H1 (cell line): ENCODE data around the gene SPAG8. TPM values are rescaled to one million over a fixed set of nuclear protein-coding genes. Genes with fewer than 3 reads are reported as not detected.

Experiments
- CTCF ChIA-PET: fragments of 300-600 bp; sonication (Branson Sonifier 250); formaldehyde crosslinking; loops from one replicate; lab custom pipeline; 2021; ENCODE audit not compliant: partially characterized antibody; lab: Charles Lee
- POLR2A ChIA-PET: fragments of 300-600 bp; sonication (Branson Sonifier 250); formaldehyde crosslinking; loops from one replicate; lab custom pipeline; 2021; ENCODE audit warnings: inconsistent platforms; ENCODE audit not compliant: partially characterized antibody; lab: Charles Lee
- DNase-seq, 2 experiments: peaks; one replicate each; pipeline versions ENCODE4 v3.0.0 to v3.0.0-alpha.2; 2010 to 2022; ENCODE audit warnings: low spot score in 2 of 2, low read depth in 1 of 2, mixed read lengths in 1 of 2
- FAIRE-seq: peaks from 2 replicates; lab custom pipeline; 2011; peaks lifted over from hg19 to GRCh38; lab: Jason Lieb, UNC
- H2AFZ ChIP-seq: 2 replicates; pipeline ENCODE4 v1.8.1; 2012; ENCODE audit warnings: low read length, inconsistent platforms
- H2AK5ac ChIP-seq: 2 replicates; pipeline ENCODE4 v1.6.1; 2013; ENCODE audit warnings: low read depth, low read length
- H2BK120ac ChIP-seq: replicated peaks from 2 replicates; pipeline ENCODE3; 2013; ENCODE audit warnings: low read depth, low read length, inconsistent platforms
- H2BK12ac ChIP-seq: 2 replicates; pipeline ENCODE4 v1.6.1; 2013; ENCODE audit warnings: low read depth, low read length
- H2BK15ac ChIP-seq: 2 replicates; pipeline ENCODE4 v1.6.1; 2013; ENCODE audit warnings: low read length
- H2BK20ac ChIP-seq: 2 replicates; pipeline ENCODE4 v1.6.1; 2013; ENCODE audit warnings: low read length
- H2BK5ac ChIP-seq: 2 replicates; pipeline ENCODE4 v1.6.1; 2013; ENCODE audit warnings: low read depth, low read length
- H3K14ac ChIP-seq: 2 replicates; pipeline ENCODE4 v1.6.1; 2013; ENCODE audit warnings: inconsistent platforms; ENCODE audit not compliant: insufficient read length
- H3K18ac ChIP-seq: 2 replicates; pipeline ENCODE4 v1.6.1; 2013; ENCODE audit warnings: low read length; ENCODE audit errors: extremely low read depth
- H3K23ac ChIP-seq: 2 replicates; pipeline ENCODE4 v1.6.1; 2013; ENCODE audit warnings: inconsistent platforms; ENCODE audit not compliant: insufficient read length
- H3K23me2 ChIP-seq: 2 replicates; pipeline ENCODE4 v1.6.1; 2013; ENCODE audit warnings: low read depth, low read length
- H3K27ac ChIP-seq: 2 replicates; pipeline ENCODE4 v1.6.1; 2011; ENCODE audit warnings: low read depth, low read length, inconsistent platforms
- H3K27me3 ChIP-seq, 4 experiments: replicated peaks in 1 of 4; 1 replicate in 1 of 4; 2 replicates in 3 of 4; pipeline versions ENCODE4 v1.6.1 to v1.8.1; 2011 to 2013; ENCODE audit warnings: low read length in 3 of 4, mild to moderate bottlenecking in 3 of 4, inconsistent platforms in 2 of 4, mixed read lengths in 2 of 4, moderate library complexity in 1 of 4; ENCODE audit not compliant: control insufficient read depth in 3 of 4, insufficient read depth in 3 of 4; ENCODE audit errors: extremely low read depth in 1 of 4
- H3K36me3 ChIP-seq, 4 experiments: 2 replicates each; pipeline versions ENCODE4 v1.6.1 to v1.8.1; 2011 to 2013; ENCODE audit warnings: mild to moderate bottlenecking in 4 of 4, low read length in 3 of 4, moderate library complexity in 2 of 4, control low read depth in 1 of 4, inconsistent platforms in 1 of 4; ENCODE audit not compliant: insufficient read depth in 4 of 4, control insufficient read depth in 2 of 4
- H3K4ac ChIP-seq: replicated peaks from 2 replicates; pipeline ENCODE3; 2013; ENCODE audit warnings: low read length, low read depth, mixed read lengths, inconsistent platforms; ENCODE audit not compliant: insufficient read length
- H3K4me1 ChIP-seq, 4 experiments: replicated peaks in 1 of 4; 1 replicate in 1 of 4; 2 replicates in 3 of 4; pipeline versions ENCODE4 v1.6.1 to v1.8.1; 2011 to 2013; ENCODE audit warnings: low read length in 3 of 4, inconsistent platforms in 2 of 4, mixed read lengths in 1 of 4; ENCODE audit not compliant: insufficient read depth in 4 of 4, control insufficient read depth in 3 of 4
- H3K4me2 ChIP-seq, 2 experiments: 2 replicates each; pipeline versions ENCODE4 v1.6.1 to v1.8.1; 2011 to 2013; ENCODE audit warnings: low read depth in 2 of 2, low read length in 2 of 2, control low read depth in 1 of 2, inconsistent platforms in 1 of 2, mild to moderate bottlenecking in 1 of 2; ENCODE audit not compliant: insufficient read depth in 1 of 2
- H3K4me3 ChIP-seq, 4 experiments: fragments of 200-600, 300-600 bp in 1 of 4; sonication (generic), shearing (Covaris generic), sonication (Bioruptor Twin) in 1 of 4; 2 replicates each; pipeline versions ENCODE4 v1.5.1 to v1.8.1; 2011 to 2016; ENCODE audit warnings: low read length in 4 of 4, low read depth in 3 of 4, control low read depth in 2 of 4, inconsistent platforms in 2 of 4, mild to moderate bottlenecking in 2 of 4, mixed read lengths in 1 of 4, moderate library complexity in 1 of 4; ENCODE audit not compliant: insufficient read depth in 2 of 4; ENCODE audit errors: extremely low read depth in 1 of 4
- H3K56ac ChIP-seq: replicated peaks from 2 replicates; pipeline ENCODE3; 2013; ENCODE audit warnings: low read depth, mild to moderate bottlenecking, mixed read lengths, low read length, inconsistent platforms; ENCODE audit not compliant: insufficient read length
- H3K79me1 ChIP-seq: 2 replicates; pipeline ENCODE4 v1.6.1; 2013; ENCODE audit warnings: low read depth, low read length, control low read depth
- H3K79me2 ChIP-seq, 2 experiments: 2 replicates each; pipeline versions ENCODE4 v1.6.1 to v1.8.1; 2012 to 2013; ENCODE audit warnings: low read length in 2 of 2, mild to moderate bottlenecking in 2 of 2, inconsistent platforms in 1 of 2; ENCODE audit not compliant: insufficient read depth in 2 of 2, control insufficient read depth in 1 of 2
- H3K9ac ChIP-seq, 4 experiments: replicated peaks in 1 of 4; 1 replicate in 1 of 4; 2 replicates in 3 of 4; pipeline versions ENCODE4 v1.6.1 to v1.8.1; 2011 to 2013; ENCODE audit warnings: low read depth in 3 of 4, low read length in 3 of 4, control low read depth in 2 of 4, mild to moderate bottlenecking in 2 of 4, moderate library complexity in 2 of 4, inconsistent platforms in 1 of 4; ENCODE audit errors: extremely low read depth in 1 of 4
- H3K9me3 ChIP-seq, 2 experiments: 2 replicates each; pipeline versions ENCODE4 v1.6.1 to v1.8.1; 2012 to 2013; ENCODE audit warnings: mild to moderate bottlenecking in 2 of 2, moderate library complexity in 2 of 2, control low read depth in 1 of 2, inconsistent platforms in 1 of 2, low read depth in 1 of 2, low read length in 1 of 2, mixed read lengths in 1 of 2; ENCODE audit not compliant: insufficient read depth in 2 of 2
- H4K20me1 ChIP-seq, 2 experiments: replicated peaks in 1 of 2; 2 replicates each; pipeline versions ENCODE3 to v1.8.1; 2011 to 2013; ENCODE audit warnings: inconsistent platforms in 2 of 2, low read length in 2 of 2, mild to moderate bottlenecking in 1 of 2; ENCODE audit not compliant: insufficient read depth in 2 of 2, control insufficient read depth in 1 of 2
- H4K5ac ChIP-seq: 2 replicates; pipeline ENCODE4 v1.6.1; 2013; ENCODE audit warnings: low read length, low read depth, mixed read lengths, inconsistent platforms; ENCODE audit not compliant: insufficient read length
- H4K8ac ChIP-seq: 2 replicates; pipeline ENCODE4 v1.8.0; 2013; ENCODE audit warnings: mild to moderate bottlenecking, moderate library complexity, low read length, inconsistent platforms; ENCODE audit not compliant: insufficient read depth; ENCODE audit errors: extremely low read depth
- H4K91ac ChIP-seq: replicated peaks from 2 replicates; pipeline ENCODE3; 2013; ENCODE audit warnings: low read length, mixed read lengths, inconsistent platforms; ENCODE audit not compliant: insufficient read length
- ASH2L ChIP-seq: fragments of 200-600, 300-600 bp; sonication (generic); IDR thresholded peaks from one replicate; pipeline ENCODE4 v1.7.1; 2017; ENCODE audit warnings: low read length
- CHD2 ChIP-seq: IDR thresholded peaks from 2 replicates; pipeline ENCODE4 v1.6.1; 2012; ENCODE audit warnings: low read length, improper control_type of control experiment
- JUND ChIP-seq: IDR thresholded peaks from 2 replicates; pipeline ENCODE4 v1.6.1; 2011; ENCODE audit warnings: mild to moderate bottlenecking, improper control_type of control experiment, low read length
- RXRA ChIP-seq: IDR thresholded peaks from 2 replicates; pipeline ENCODE4 v1.6.1; 2011; ENCODE audit warnings: low read depth, mild to moderate bottlenecking, low read length, moderate library complexity; ENCODE audit not compliant: insufficient read depth
- WGBS, 2 experiments: shearing (Covaris generic) in 1 of 2; methylation state at CpG; one replicate each; pipeline versions ENCODE4 v1.1.6 to v1.1.7; 2013 to 2015; ENCODE audit warnings: low lambda C conversion rate in 2 of 2, mixed read lengths in 2 of 2, inconsistent platforms in 1 of 2, low coverage in 1 of 2, missing lambda C conversion rate in 1 of 2; ENCODE audit not compliant: insufficient replicate concordance in 2 of 2, insufficient coverage in 1 of 2, insufficient read length in 1 of 2; ENCODE audit errors: extremely low coverage in 1 of 2, missing lambda C conversion rate in 1 of 2; 5-methylcytosine and 5-hydroxymethylcytosine counted together
- polyA plus RNA-seq, 7 experiments: library from polyadenylated mRNA; depleted of rRNA in 3 of 7; stranded (reverse) in 5 of 7; unstranded in 2 of 7; fragments of >200 nt in 5 of 7; fragments of 200-250 nt in 2 of 7; gene quantifications; 1 replicate in 5 of 7; 2 replicates in 1 of 7; 4 replicates in 1 of 7; pipeline versions ENCODE4 v1.2.1 to v1.2.3, GENCODE V29; 2011 to 2013; ENCODE audit warnings: missing spikeins in 2 of 7, mixed read lengths in 2 of 7
- total RNA-seq: library from RNA; stranded (reverse); fragmentation: NEBNext Ultra II Directional; extraction: Animal tissue kit (Norgen Biotek cat#: 25700); gene quantifications from 2 replicates; pipeline ENCODE4 v1.2.1, GENCODE V29; 2021
- TF ChIP-seq, protein P1 (sequence below): IDR thresholded peaks from 2 replicates; pipeline ENCODE4 v1.6.1; 2012; ENCODE audit warnings: low read length, inconsistent platforms

SPAG8 gene
- total and polyA plus RNA-seq, 2 of the 8 experiments (the other 6 are each of a cell fraction or from before 2014, with no cell fraction given) = 0.37 to 0.44 TPM

DNA sequence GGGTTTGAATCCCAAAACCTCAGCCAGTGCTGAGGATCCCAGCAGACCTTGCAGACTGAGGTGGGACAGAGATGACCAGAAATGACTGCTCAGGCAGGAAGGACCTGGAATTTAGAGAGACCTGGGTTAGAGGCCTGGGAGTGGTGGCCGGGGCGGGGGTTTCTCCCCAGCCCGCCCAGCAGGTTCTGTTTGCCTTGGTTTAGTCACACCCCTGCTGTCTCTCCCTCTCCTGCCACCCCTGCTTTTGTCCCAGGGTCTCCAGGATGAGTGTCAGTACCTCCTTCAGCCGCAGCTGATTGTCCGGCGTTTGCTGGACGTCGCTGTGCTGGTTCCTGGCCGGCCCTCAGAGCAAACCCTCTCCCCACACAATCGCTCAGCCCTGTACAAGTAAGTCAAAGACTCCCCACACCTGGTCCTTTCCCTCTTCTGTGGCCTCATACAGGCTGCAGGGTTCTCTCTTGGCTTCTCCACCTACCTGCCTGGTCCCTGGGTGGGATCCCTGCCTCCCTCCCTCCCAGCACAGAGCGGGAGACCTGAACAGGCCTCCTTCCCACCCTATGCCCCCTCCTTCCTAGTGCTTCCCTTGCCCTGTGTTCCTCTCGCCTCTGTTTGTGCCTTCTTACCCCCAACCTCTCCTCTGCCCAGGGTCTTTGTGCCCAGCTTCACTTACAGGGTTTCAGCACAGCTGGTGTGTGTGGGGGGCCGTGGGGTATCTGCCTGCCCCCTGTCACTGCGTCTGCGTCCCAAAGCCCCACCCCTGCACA, 29.0 kb upstream of the SPAG8 start:
- POLR2A ChIA-PET = interaction anchor here (1.4 kb wide), 2 partner anchors 9 to 17 kb away, joined by 3 to 9 read pairs; no protein-coding TSS in a partner anchor
- Histone ChIP-seq H3K23me2 (peaks cover 7% of the 10 kb centered on the region; the same call in 1 of the 2 replicates), H2BK15ac (no peak overlapping the region), H3K9ac (no peak overlapping the region), H2BK5ac (no peak overlapping the region), H4K5ac (no peak overlapping the region), H3K4ac (no peak overlapping the region), H2BK20ac (no peak overlapping the region), H3K4me1 (peaks cover 9 to 21% (median 11%) of the 10 kb centered on the region in 4 experiments), H3K18ac (no peak overlapping the region), H3K14ac (no peak overlapping the region), H2BK120ac (no peak overlapping the region), H4K91ac (no peak overlapping the region), H2BK12ac (0 out of 2 replicates have a peak overlapping the region, but pooled peaks have one; percentile 46), H3K4me3 (no peak overlapping the region), H3K79me2 (no peaks in the 10 kb centered on the region), H3K27ac (no peak overlapping the region), H3K4me2 (no peak overlapping the region), H3K79me1 (no peaks in the 10 kb centered on the region), H2AK5ac (no peak overlapping the region; the same call in 1 of the 2 replicates), H3K27me3 (no peaks in the 10 kb centered on the region; a peak in 1 of 7 replicates), H2AFZ (no peak overlapping the region), H3K23ac (no peak overlapping the region), H4K20me1 (no peaks in the 10 kb centered on the region), H3K56ac (no peak overlapping the region), H3K36me3 (no peaks in the 10 kb centered on the region), H3K9me3 (no peaks in the 10 kb centered on the region), H4K8ac (no peak overlapping the region)
- no peak for TF ChIP-seq CHD2
- TF ChIP-seq, protein P1, sequence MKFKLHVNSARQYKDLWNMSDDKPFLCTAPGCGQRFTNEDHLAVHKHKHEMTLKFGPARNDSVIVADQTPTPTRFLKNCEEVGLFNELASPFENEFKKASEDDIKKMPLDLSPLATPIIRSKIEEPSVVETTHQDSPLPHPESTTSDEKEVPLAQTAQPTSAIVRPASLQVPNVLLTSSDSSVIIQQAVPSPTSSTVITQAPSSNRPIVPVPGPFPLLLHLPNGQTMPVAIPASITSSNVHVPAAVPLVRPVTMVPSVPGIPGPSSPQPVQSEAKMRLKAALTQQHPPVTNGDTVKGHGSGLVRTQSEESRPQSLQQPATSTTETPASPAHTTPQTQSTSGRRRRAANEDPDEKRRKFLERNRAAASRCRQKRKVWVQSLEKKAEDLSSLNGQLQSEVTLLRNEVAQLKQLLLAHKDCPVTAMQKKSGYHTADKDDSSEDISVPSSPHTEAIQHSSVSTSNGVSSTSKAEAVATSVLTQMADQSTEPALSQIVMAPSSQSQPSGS = no peak
- TF ChIP-seq ASH2L = no peak
- TF ChIP-seq JUND = no peak
- TF ChIP-seq RXRA = no peak
- FAIRE-seq (no peak), DNase-seq (no peak)
- CTCF ChIA-PET = interaction anchor here (0.8 to 16.5 kb wide), 6 partner anchors 10 to 183 kb away, joined by 3 to 172 read pairs (median 10); partner anchors contain the start of genes FAM221B and TMEM8B
- WGBS, 2 experiments = 93% methylated on average over 15 of the region's 15 CpGs; no CpG with 5 or more reads in 1 of the 2 experiments
